H1 (cell line): ENCODE measurements around the gene SND1. TPM values are rescaled to one million over a fixed set of nuclear protein-coding genes. Genes with fewer than 3 reads are reported as not detected.

Experiments used
- CTCF ChIA-PET: fragments of 300-600 bp; sonication (Branson Sonifier 250); formaldehyde crosslinking; loops from one replicate; lab custom pipeline; 2021; ENCODE audit not compliant: partially characterized antibody; lab: Charles Lee
- POLR2A ChIA-PET: fragments of 300-600 bp; sonication (Branson Sonifier 250); formaldehyde crosslinking; loops from one replicate; lab custom pipeline; 2021; ENCODE audit warnings: inconsistent platforms; ENCODE audit not compliant: partially characterized antibody; lab: Charles Lee
- DNase-seq, 2 experiments: peaks; one replicate each; pipeline versions ENCODE4 v3.0.0 to v3.0.0-alpha.2; 2010 to 2022; ENCODE audit warnings: low spot score in 2 of 2, low read depth in 1 of 2, mixed read lengths in 1 of 2
- FAIRE-seq: peaks from 2 replicates; lab custom pipeline; 2011; peaks lifted over from hg19 to GRCh38; lab: Jason Lieb, UNC
- H2AFZ ChIP-seq: 2 replicates; pipeline ENCODE4 v1.8.1; 2012; ENCODE audit warnings: low read length, inconsistent platforms
- H2AK5ac ChIP-seq: 2 replicates; pipeline ENCODE4 v1.6.1; 2013; ENCODE audit warnings: low read depth, low read length
- H2BK120ac ChIP-seq: replicated peaks from 2 replicates; pipeline ENCODE3; 2013; ENCODE audit warnings: low read depth, low read length, inconsistent platforms
- H2BK12ac ChIP-seq: 2 replicates; pipeline ENCODE4 v1.6.1; 2013; ENCODE audit warnings: low read depth, low read length
- H2BK15ac ChIP-seq: 2 replicates; pipeline ENCODE4 v1.6.1; 2013; ENCODE audit warnings: low read length
- H2BK20ac ChIP-seq: 2 replicates; pipeline ENCODE4 v1.6.1; 2013; ENCODE audit warnings: low read length
- H2BK5ac ChIP-seq: 2 replicates; pipeline ENCODE4 v1.6.1; 2013; ENCODE audit warnings: low read depth, low read length
- H3K14ac ChIP-seq: 2 replicates; pipeline ENCODE4 v1.6.1; 2013; ENCODE audit warnings: inconsistent platforms; ENCODE audit not compliant: insufficient read length
- H3K18ac ChIP-seq: 2 replicates; pipeline ENCODE4 v1.6.1; 2013; ENCODE audit warnings: low read length; ENCODE audit errors: extremely low read depth
- H3K23ac ChIP-seq: 2 replicates; pipeline ENCODE4 v1.6.1; 2013; ENCODE audit warnings: inconsistent platforms; ENCODE audit not compliant: insufficient read length
- H3K23me2 ChIP-seq: 2 replicates; pipeline ENCODE4 v1.6.1; 2013; ENCODE audit warnings: low read depth, low read length
- H3K27ac ChIP-seq: 2 replicates; pipeline ENCODE4 v1.6.1; 2011; ENCODE audit warnings: low read depth, low read length, inconsistent platforms
- H3K27me3 ChIP-seq, 4 experiments: replicated peaks in 1 of 4; 1 replicate in 1 of 4; 2 replicates in 3 of 4; pipeline versions ENCODE4 v1.6.1 to v1.8.1; 2011 to 2013; ENCODE audit warnings: low read length in 3 of 4, mild to moderate bottlenecking in 3 of 4, inconsistent platforms in 2 of 4, mixed read lengths in 2 of 4, moderate library complexity in 1 of 4; ENCODE audit not compliant: control insufficient read depth in 3 of 4, insufficient read depth in 3 of 4; ENCODE audit errors: extremely low read depth in 1 of 4
- H3K36me3 ChIP-seq, 4 experiments: 2 replicates each; pipeline versions ENCODE4 v1.6.1 to v1.8.1; 2011 to 2013; ENCODE audit warnings: mild to moderate bottlenecking in 4 of 4, low read length in 3 of 4, moderate library complexity in 2 of 4, control low read depth in 1 of 4, inconsistent platforms in 1 of 4; ENCODE audit not compliant: insufficient read depth in 4 of 4, control insufficient read depth in 2 of 4
- H3K4ac ChIP-seq: replicated peaks from 2 replicates; pipeline ENCODE3; 2013; ENCODE audit warnings: low read length, low read depth, mixed read lengths, inconsistent platforms; ENCODE audit not compliant: insufficient read length
- H3K4me1 ChIP-seq, 4 experiments: replicated peaks in 1 of 4; 1 replicate in 1 of 4; 2 replicates in 3 of 4; pipeline versions ENCODE4 v1.6.1 to v1.8.1; 2011 to 2013; ENCODE audit warnings: low read length in 3 of 4, inconsistent platforms in 2 of 4, mixed read lengths in 1 of 4; ENCODE audit not compliant: insufficient read depth in 4 of 4, control insufficient read depth in 3 of 4
- H3K4me2 ChIP-seq, 2 experiments: 2 replicates each; pipeline versions ENCODE4 v1.6.1 to v1.8.1; 2011 to 2013; ENCODE audit warnings: low read depth in 2 of 2, low read length in 2 of 2, control low read depth in 1 of 2, inconsistent platforms in 1 of 2, mild to moderate bottlenecking in 1 of 2; ENCODE audit not compliant: insufficient read depth in 1 of 2
- H3K4me3 ChIP-seq, 4 experiments: fragments of 200-600, 300-600 bp in 1 of 4; sonication (generic), shearing (Covaris generic), sonication (Bioruptor Twin) in 1 of 4; 2 replicates each; pipeline versions ENCODE4 v1.5.1 to v1.8.1; 2011 to 2016; ENCODE audit warnings: low read length in 4 of 4, low read depth in 3 of 4, control low read depth in 2 of 4, inconsistent platforms in 2 of 4, mild to moderate bottlenecking in 2 of 4, mixed read lengths in 1 of 4, moderate library complexity in 1 of 4; ENCODE audit not compliant: insufficient read depth in 2 of 4; ENCODE audit errors: extremely low read depth in 1 of 4
- H3K56ac ChIP-seq: replicated peaks from 2 replicates; pipeline ENCODE3; 2013; ENCODE audit warnings: low read depth, mild to moderate bottlenecking, mixed read lengths, low read length, inconsistent platforms; ENCODE audit not compliant: insufficient read length
- H3K79me1 ChIP-seq: 2 replicates; pipeline ENCODE4 v1.6.1; 2013; ENCODE audit warnings: low read depth, low read length, control low read depth
- H3K79me2 ChIP-seq, 2 experiments: 2 replicates each; pipeline versions ENCODE4 v1.6.1 to v1.8.1; 2012 to 2013; ENCODE audit warnings: low read length in 2 of 2, mild to moderate bottlenecking in 2 of 2, inconsistent platforms in 1 of 2; ENCODE audit not compliant: insufficient read depth in 2 of 2, control insufficient read depth in 1 of 2
- H3K9ac ChIP-seq, 4 experiments: replicated peaks in 1 of 4; 1 replicate in 1 of 4; 2 replicates in 3 of 4; pipeline versions ENCODE4 v1.6.1 to v1.8.1; 2011 to 2013; ENCODE audit warnings: low read depth in 3 of 4, low read length in 3 of 4, control low read depth in 2 of 4, mild to moderate bottlenecking in 2 of 4, moderate library complexity in 2 of 4, inconsistent platforms in 1 of 4; ENCODE audit errors: extremely low read depth in 1 of 4
- H3K9me3 ChIP-seq, 2 experiments: 2 replicates each; pipeline versions ENCODE4 v1.6.1 to v1.8.1; 2012 to 2013; ENCODE audit warnings: mild to moderate bottlenecking in 2 of 2, moderate library complexity in 2 of 2, control low read depth in 1 of 2, inconsistent platforms in 1 of 2, low read depth in 1 of 2, low read length in 1 of 2, mixed read lengths in 1 of 2; ENCODE audit not compliant: insufficient read depth in 2 of 2
- H4K20me1 ChIP-seq, 2 experiments: replicated peaks in 1 of 2; 2 replicates each; pipeline versions ENCODE3 to v1.8.1; 2011 to 2013; ENCODE audit warnings: inconsistent platforms in 2 of 2, low read length in 2 of 2, mild to moderate bottlenecking in 1 of 2; ENCODE audit not compliant: insufficient read depth in 2 of 2, control insufficient read depth in 1 of 2
- H4K5ac ChIP-seq: 2 replicates; pipeline ENCODE4 v1.6.1; 2013; ENCODE audit warnings: low read length, low read depth, mixed read lengths, inconsistent platforms; ENCODE audit not compliant: insufficient read length
- H4K8ac ChIP-seq: 2 replicates; pipeline ENCODE4 v1.8.0; 2013; ENCODE audit warnings: mild to moderate bottlenecking, moderate library complexity, low read length, inconsistent platforms; ENCODE audit not compliant: insufficient read depth; ENCODE audit errors: extremely low read depth
- H4K91ac ChIP-seq: replicated peaks from 2 replicates; pipeline ENCODE3; 2013; ENCODE audit warnings: low read length, mixed read lengths, inconsistent platforms; ENCODE audit not compliant: insufficient read length
- BACH1 ChIP-seq: IDR thresholded peaks from 2 replicates; pipeline ENCODE4 v1.6.1; 2012; ENCODE audit warnings: low read length, improper control_type of control experiment
- BCL11A ChIP-seq, 2 experiments: IDR thresholded peaks; one replicate each; pipeline ENCODE4 v1.6.1; 2011; ENCODE audit warnings: low read depth in 2 of 2, low read length in 2 of 2, mild to moderate bottlenecking in 2 of 2
- BRCA1 ChIP-seq: IDR thresholded peaks from 2 replicates; pipeline ENCODE4 v1.6.1; 2012; ENCODE audit warnings: low read depth, low read length, improper control_type of control experiment
- CHD1 ChIP-seq: IDR thresholded peaks from 2 replicates; pipeline ENCODE4 v1.6.1; 2012; ENCODE audit warnings: low read depth, low read length, improper control_type of control experiment
- EGR1 ChIP-seq: IDR thresholded peaks from 2 replicates; pipeline ENCODE4 v1.6.1; 2011; ENCODE audit warnings: low read depth, low read length, borderline replicate concordance
- HDAC2 ChIP-seq, 2 experiments: fragments of 300-600 bp in 1 of 2; sonication (generic) in 1 of 2; IDR thresholded peaks; 2 replicates each; pipeline ENCODE4 v1.6.1; 2011 to 2012; ENCODE audit warnings: low read depth in 2 of 2, low read length in 2 of 2, mild to moderate bottlenecking in 2 of 2, moderate library complexity in 2 of 2, borderline replicate concordance in 1 of 2, inconsistent platforms in 1 of 2
- JUN ChIP-seq: IDR thresholded peaks from 2 replicates; pipeline ENCODE4 v1.6.1; 2011; ENCODE audit warnings: low read depth, mild to moderate bottlenecking, improper control_type of control experiment, low read length
- SIRT6 ChIP-seq: IDR thresholded peaks from one replicate; pipeline ENCODE4 v1.7.1; 2012; ENCODE audit warnings: low read length, inconsistent platforms
- SIX5 ChIP-seq: IDR thresholded peaks from 2 replicates; pipeline ENCODE4 v1.6.1; 2011; ENCODE audit warnings: mild to moderate bottlenecking, low read depth, low read length
- SRF ChIP-seq: IDR thresholded peaks from 2 replicates; pipeline ENCODE4 v1.6.1; 2011; ENCODE audit warnings: mild to moderate bottlenecking, low read depth, low read length, moderate library complexity
- TAF1 ChIP-seq: IDR thresholded peaks from 2 replicates; pipeline ENCODE4 v1.6.1; 2011; ENCODE audit warnings: mild to moderate bottlenecking, low read depth, low read length
- USF2 ChIP-seq: IDR thresholded peaks from 2 replicates; pipeline ENCODE4 v1.6.1; 2011; ENCODE audit warnings: low read length, improper control_type of control experiment
- WGBS, 2 experiments: shearing (Covaris generic) in 1 of 2; methylation state at CpG; one replicate each; pipeline versions ENCODE4 v1.1.6 to v1.1.7; 2013 to 2015; ENCODE audit warnings: low lambda C conversion rate in 2 of 2, mixed read lengths in 2 of 2, inconsistent platforms in 1 of 2, low coverage in 1 of 2, missing lambda C conversion rate in 1 of 2; ENCODE audit not compliant: insufficient replicate concordance in 2 of 2, insufficient coverage in 1 of 2, insufficient read length in 1 of 2; ENCODE audit errors: extremely low coverage in 1 of 2, missing lambda C conversion rate in 1 of 2; 5-methylcytosine and 5-hydroxymethylcytosine counted together
- polyA plus RNA-seq, 7 experiments: library from polyadenylated mRNA; depleted of rRNA in 3 of 7; stranded (reverse) in 5 of 7; unstranded in 2 of 7; fragments of >200 nt in 5 of 7; fragments of 200-250 nt in 2 of 7; gene quantifications; 1 replicate in 5 of 7; 2 replicates in 1 of 7; 4 replicates in 1 of 7; pipeline versions ENCODE4 v1.2.1 to v1.2.3, GENCODE V29; 2011 to 2013; ENCODE audit warnings: missing spikeins in 2 of 7, mixed read lengths in 2 of 7
- total RNA-seq: library from RNA; stranded (reverse); fragmentation: NEBNext Ultra II Directional; extraction: Animal tissue kit (Norgen Biotek cat#: 25700); gene quantifications from 2 replicates; pipeline ENCODE4 v1.2.1, GENCODE V29; 2021

SND1 gene
- total and polyA plus RNA-seq, 2 of the 8 experiments (the other 6 are each of a cell fraction or from before 2014, with no cell fraction given): 122 to 290 TPM

DNA sequence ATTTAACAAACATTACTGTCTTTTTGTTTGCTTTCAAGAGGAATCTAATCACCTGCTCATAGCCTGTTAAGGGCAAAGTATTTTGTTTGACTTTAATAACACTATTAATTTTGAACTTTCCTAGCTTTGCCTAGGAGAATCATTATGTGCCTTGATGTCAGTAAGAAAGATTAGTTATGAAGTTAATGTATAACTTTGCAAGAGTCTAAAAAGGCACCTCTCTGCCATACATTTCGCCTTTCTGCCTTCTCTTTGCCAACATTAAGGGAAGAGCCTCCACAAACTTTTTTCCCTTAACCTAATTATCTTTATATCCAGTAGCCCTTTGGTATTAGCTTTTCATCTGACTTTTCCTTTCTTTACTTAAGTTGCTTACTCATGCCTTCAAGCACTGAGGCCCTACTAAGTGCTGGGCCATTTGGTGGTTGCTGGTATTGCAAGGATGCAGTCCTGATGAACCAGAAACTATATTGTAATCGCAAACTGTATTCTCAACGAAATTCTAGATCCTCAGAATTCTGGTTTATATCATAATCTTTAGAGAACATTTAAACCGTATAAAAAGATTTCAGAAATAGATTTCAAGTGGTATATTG, 108.5 kb downstream of the SND1 start:
- H3K23me2 ChIP-seq: no peaks in the 10 kb centered on the region
- no peak overlapping the region for H2AFZ ChIP-seq
- ChIA-PET POLR2A (no interaction called here), CTCF (interaction anchor here (1.2 to 2.6 kb wide), 3 partner anchors 14 to 32 kb away, joined by 3 to 11 read pairs (median 10); no protein-coding TSS in a partner anchor)
- DNase-seq (no peak), FAIRE-seq (no peak)
- H2AK5ac ChIP-seq: no peak overlapping the region
- no peak overlapping the region for H3K27ac ChIP-seq
- H3K36me3 ChIP-seq: no peaks in the 10 kb centered on the region
- H4K8ac ChIP-seq: no peak overlapping the region
- peaks cover 3 to 82% of the 10 kb centered on the region in 2 experiments; a peak in 3 of 4 replicates for H3K79me2 ChIP-seq
- H3K56ac ChIP-seq: no peak overlapping the region
- no peak overlapping the region for H3K14ac ChIP-seq
- H2BK120ac ChIP-seq: no peak overlapping the region
- no peak overlapping the region for H2BK20ac ChIP-seq
- H4K20me1 ChIP-seq: peaks cover 0 to 2% of the 10 kb centered on the region in 2 experiments
- H2BK15ac ChIP-seq: no peak overlapping the region
- no peak overlapping the region for H3K4ac ChIP-seq
- no peak overlapping the region for H3K4me2 ChIP-seq
- no peak overlapping the region for H2BK5ac ChIP-seq
- no peaks in the 10 kb centered on the region; the same call in none of the 2 replicates for H3K79me1 ChIP-seq
- WGBS, 2 experiments: 87% methylated on average over 4 of the region's 4 CpGs; no CpG with 5 or more reads in 1 of the 2 experiments
- peaks cover 0 to 7% (median 3%) of the 10 kb centered on the region in 4 experiments; a peak in 3 of 7 replicates for H3K4me1 ChIP-seq
- H3K23ac ChIP-seq: no peak overlapping the region
- H2BK12ac ChIP-seq: no peak overlapping the region
- H3K18ac ChIP-seq: no peak overlapping the region
- H3K9me3 ChIP-seq: no peaks in the 10 kb centered on the region
- no peaks in the 10 kb centered on the region for H3K27me3 ChIP-seq
- H3K4me3 ChIP-seq: no peak overlapping the region
- H4K5ac ChIP-seq: no peak overlapping the region
- TF ChIP-seq BRCA1: no peak
- no peak for TF ChIP-seq SIX5
- no peak for TF ChIP-seq CHD1
- no peak for TF ChIP-seq HDAC2 (IDR thresholded peaks at IDR 0.05; ENCODE audit: borderline replicate concordance in 1 of 2, low read depth in 2 of 2, low read length in 2 of 2)
- TF ChIP-seq EGR1: no peak
- no peak for TF ChIP-seq USF2
- TF ChIP-seq BACH1: no peak
- no peak for TF ChIP-seq SRF
- TF ChIP-seq BCL11A (IDR thresholded peaks at IDR 0.05; ENCODE audit: low read depth in 2 of 2, low read length in 2 of 2): no peak
- no peak for TF ChIP-seq SIRT6
- no peak for TF ChIP-seq JUN
- TF ChIP-seq TAF1: no peak
- no peak overlapping the region for H3K9ac ChIP-seq
- H4K91ac ChIP-seq: no peak overlapping the region
